HepG2 (cell line): ENCODE measurements around the gene SPIRE1. TPM values are rescaled to one million over a fixed set of nuclear protein-coding genes. Genes with fewer than 3 reads are reported as not detected.
A peak's percentile ranks its signal among the peaks of the same experiment; 100 is the strongest.

Experiments
- ESRRA ChIP-seq: sonication (generic); formaldehyde crosslinking; IDR thresholded peaks from 2 replicates; pipeline ENCODE4 v1.5.1; 2020; ENCODE audit warnings: mild to moderate bottlenecking, low read depth, missing genetic modification reagents
- FLYWCH1 ChIP-seq: sonication (generic); formaldehyde crosslinking; IDR thresholded peaks from 2 replicates; pipeline ENCODE4 v1.8.1; 2023; ENCODE audit warnings: mild to moderate bottlenecking, missing genetic modification reagents
- HDAC2 ChIP-seq: sonication (generic); formaldehyde crosslinking; IDR thresholded peaks from 2 replicates; pipeline ENCODE4 v1.4.0; 2020; ENCODE audit warnings: missing genetic modification reagents
- KDM2A ChIP-seq: sonication (generic); formaldehyde crosslinking; IDR thresholded peaks from 2 replicates; pipeline ENCODE4 v1.4.0; 2020; ENCODE audit warnings: low read depth, missing genetic modification reagents, borderline replicate concordance
- NCOA1 ChIP-seq: sonication (generic); formaldehyde crosslinking; IDR thresholded peaks from 2 replicates; pipeline ENCODE4 v1.9.0; 2021; ENCODE audit warnings: missing genetic modification reagents
- PITX1 ChIP-seq: sonication (generic); formaldehyde crosslinking; IDR thresholded peaks from 2 replicates; pipeline ENCODE4 v1.5.1; 2020; ENCODE audit warnings: mild to moderate bottlenecking, missing genetic modification reagents
- POLR2G ChIP-seq: fragments of 200-400 bp; formaldehyde crosslinking; IDR thresholded peaks from 2 replicates; pipeline ENCODE4 v1.6.1; 2018; ENCODE audit warnings: mild to moderate bottlenecking, low read depth, low read length, moderate library complexity
- REXO4 ChIP-seq: sonication (generic); formaldehyde crosslinking; IDR thresholded peaks from 2 replicates; pipeline ENCODE4 v1.8.0; 2022; ENCODE audit warnings: missing genetic modification reagents, mild to moderate bottlenecking, borderline replicate concordance
- SALL1 ChIP-seq: sonication (generic); formaldehyde crosslinking; IDR thresholded peaks from 2 replicates; pipeline ENCODE4 v1.8.0; 2022; ENCODE audit warnings: mild to moderate bottlenecking, missing genetic modification reagents
- SCMH1 ChIP-seq: sonication (generic); formaldehyde crosslinking; IDR thresholded peaks from 2 replicates; pipeline ENCODE4 v1.9.0; 2021; ENCODE audit warnings: missing genetic modification reagents, mild to moderate bottlenecking, borderline replicate concordance
- SMAD3 ChIP-seq: sonication (generic); formaldehyde crosslinking; IDR thresholded peaks from 2 replicates; pipeline ENCODE4 v1.4.0; 2020; ENCODE audit warnings: missing genetic modification reagents
- SNAPC2 ChIP-seq: sonication (generic); formaldehyde crosslinking; IDR thresholded peaks from 2 replicates; pipeline ENCODE4 v1.8.1; 2022; ENCODE audit warnings: mild to moderate bottlenecking, missing genetic modification reagents
- ZNF468 ChIP-seq: sonication (generic); formaldehyde crosslinking; IDR thresholded peaks from 2 replicates; pipeline ENCODE4 v1.8.0; 2022; ENCODE audit warnings: mild to moderate bottlenecking, moderate library complexity, missing genetic modification reagents
- ZNF552 ChIP-seq: sonication (generic); formaldehyde crosslinking; IDR thresholded peaks from 2 replicates; pipeline ENCODE4 v1.9.0; 2022; ENCODE audit warnings: missing genetic modification reagents, mild to moderate bottlenecking, borderline replicate concordance
- ZNF563 ChIP-seq: sonication (generic); formaldehyde crosslinking; IDR thresholded peaks from 2 replicates; pipeline ENCODE4 v1.8.0; 2022; ENCODE audit warnings: mild to moderate bottlenecking, moderate library complexity, missing genetic modification reagents
- ZNF569 ChIP-seq: sonication (generic); formaldehyde crosslinking; IDR thresholded peaks from 2 replicates; pipeline ENCODE4 v1.5.0; 2020; ENCODE audit warnings: mild to moderate bottlenecking, missing genetic modification reagents, moderate library complexity, borderline replicate concordance
- polyA plus RNA-seq, 8 experiments: library from polyadenylated mRNA; depleted of rRNA in 3 of 8; stranded (reverse) in 7 of 8; unstranded in 1 of 8; fragments of >200 nt; fragmentation: Illumina TruSeq in 4 of 8; extraction: Trizol in 4 of 8; gene quantifications; 2 replicates each; pipeline versions ENCODE4 v1.2.1 to v1.2.3, GENCODE V29; 2011 to 2016; ENCODE audit warnings: low read depth in 4 of 8, missing spikeins in 1 of 8, mixed read lengths in 1 of 8; ENCODE audit not compliant: insufficient read depth in 1 of 8
- total RNA-seq, 5 experiments: library from RNA; depleted of rRNA; stranded (reverse); fragments of >200 nt; fragmentation: Illumina TruSeq; extraction: Trizol; gene quantifications; 2 replicates each; pipeline ENCODE4 v1.2.3, GENCODE V29; 2016; ENCODE audit warnings: low read depth in 1 of 5
- TF ChIP-seq, protein P1 (sequence below): sonication (generic); formaldehyde crosslinking; IDR thresholded peaks from 2 replicates; pipeline ENCODE4 v1.4.0; 2020; ENCODE audit warnings: low read depth, missing genetic modification reagents
- TF ChIP-seq, protein P2 (sequence below): IDR thresholded peaks from 2 replicates; pipeline ENCODE4 v1.6.1; 2016; ENCODE audit warnings: low read depth

The SPIRE1 gene
- total and polyA plus RNA-seq, 2 of the 13 experiments (the other 11 are each of a cell fraction or from before 2014, with no cell fraction given) = 9.9 to 21.3 TPM

GRCh38 chr18:12420821-12421421, 237.0 kb downstream of the SPIRE1 start (continued):
- TF ChIP-seq, protein P1, sequence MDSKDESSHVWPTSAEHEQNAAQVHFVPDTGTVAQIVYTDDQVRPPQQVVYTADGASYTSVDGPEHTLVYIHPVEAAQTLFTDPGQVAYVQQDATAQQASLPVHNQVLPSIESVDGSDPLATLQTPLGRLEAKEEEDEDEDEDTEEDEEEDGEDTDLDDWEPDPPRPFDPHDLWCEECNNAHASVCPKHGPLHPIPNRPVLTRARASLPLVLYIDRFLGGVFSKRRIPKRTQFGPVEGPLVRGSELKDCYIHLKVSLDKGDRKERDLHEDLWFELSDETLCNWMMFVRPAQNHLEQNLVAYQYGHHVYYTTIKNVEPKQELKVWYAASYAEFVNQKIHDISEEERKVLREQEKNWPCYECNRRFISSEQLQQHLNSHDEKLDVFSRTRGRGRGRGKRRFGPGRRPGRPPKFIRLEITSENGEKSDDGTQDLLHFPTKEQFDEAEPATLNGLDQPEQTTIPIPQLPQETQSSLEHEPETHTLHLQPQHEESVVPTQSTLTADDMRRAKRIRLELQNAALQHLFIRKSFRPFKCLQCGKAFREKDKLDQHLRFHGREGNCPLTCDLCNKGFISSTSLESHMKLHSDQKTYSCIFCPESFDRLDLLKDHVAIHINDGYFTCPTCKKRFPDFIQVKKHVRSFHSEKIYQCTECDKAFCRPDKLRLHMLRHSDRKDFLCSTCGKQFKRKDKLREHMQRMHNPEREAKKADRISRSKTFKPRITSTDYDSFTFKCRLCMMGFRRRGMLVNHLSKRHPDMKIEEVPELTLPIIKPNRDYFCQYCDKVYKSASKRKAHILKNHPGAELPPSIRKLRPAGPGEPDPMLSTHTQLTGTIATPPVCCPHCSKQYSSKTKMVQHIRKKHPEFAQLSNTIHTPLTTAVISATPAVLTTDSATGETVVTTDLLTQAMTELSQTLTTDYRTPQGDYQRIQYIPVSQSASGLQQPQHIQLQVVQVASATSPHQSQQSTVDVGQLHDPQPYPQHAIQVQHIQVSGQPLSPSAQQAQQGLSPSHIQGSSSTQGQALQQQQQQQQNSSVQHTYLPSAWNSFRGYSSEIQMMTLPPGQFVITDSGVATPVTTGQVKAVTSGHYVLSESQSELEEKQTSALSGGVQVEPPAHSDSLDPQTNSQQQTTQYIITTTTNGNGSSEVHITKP = peak; percentile 99
- TF ChIP-seq NCOA1 (CRISPR knock-in tag) = no peak
- no peak for TF ChIP-seq ESRRA
- TF ChIP-seq REXO4 (CRISPR knock-in tag) = no peak
- TF ChIP-seq, protein P2, sequence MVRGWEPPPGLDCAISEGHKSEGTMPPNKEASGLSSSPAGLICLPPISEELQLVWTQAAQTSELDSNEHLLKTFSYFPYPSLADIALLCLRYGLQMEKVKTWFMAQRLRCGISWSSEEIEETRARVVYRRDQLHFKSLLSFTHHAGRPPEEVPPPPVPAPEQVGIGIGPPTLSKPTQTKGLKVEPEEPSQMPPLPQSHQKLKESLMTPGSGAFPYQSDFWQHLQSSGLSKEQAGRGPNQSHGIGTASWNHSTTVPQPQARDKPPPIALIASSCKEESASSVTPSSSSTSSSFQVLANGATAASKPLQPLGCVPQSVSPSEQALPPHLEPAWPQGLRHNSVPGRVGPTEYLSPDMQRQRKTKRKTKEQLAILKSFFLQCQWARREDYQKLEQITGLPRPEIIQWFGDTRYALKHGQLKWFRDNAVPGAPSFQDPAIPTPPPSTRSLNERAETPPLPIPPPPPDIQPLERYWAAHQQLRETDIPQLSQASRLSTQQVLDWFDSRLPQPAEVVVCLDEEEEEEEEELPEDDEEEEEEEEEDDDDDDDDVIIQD (CRISPR knock-in tag) = no peak
- peak; percentile 73 for TF ChIP-seq PITX1
- peak; percentile 75 for TF ChIP-seq POLR2G
- TF ChIP-seq ZNF552 (CRISPR knock-in tag) = no peak
- no peak for TF ChIP-seq SNAPC2 (CRISPR knock-in tag)
- no peak for TF ChIP-seq ZNF569 (CRISPR knock-in tag)
- no peak for TF ChIP-seq ZNF468
- TF ChIP-seq ZNF563 (CRISPR knock-in tag) = peak; percentile 54; the same call in 1 of the 2 replicates
- no peak for TF ChIP-seq SCMH1 (CRISPR knock-in tag)
- TF ChIP-seq HDAC2 (CRISPR knock-in tag) = 0 out of 2 replicates have a peak, but pooled peaks have one; percentile 26
- TF ChIP-seq FLYWCH1 (CRISPR knock-in tag) = no peak
- peak; percentile 59; the same call in 1 of the 2 replicates for TF ChIP-seq KDM2A (CRISPR knock-in tag)
- peak; percentile 66; the same call in 1 of the 2 replicates for TF ChIP-seq SMAD3
- TF ChIP-seq SALL1 = peak; percentile 37; the same call in 1 of the 2 replicates
